Lung (tissue), 12 donors: ENCODE results near the gene GALNS. TPM values are rescaled to one million over a fixed set of nuclear protein-coding genes. Genes with fewer than 3 reads are reported as not detected.

Source experiments
- ATAC-seq: fragments of 200-7000 bp; cut with Tn5 transposase; one replicate; pipeline ENCODE4 v1.9.1; 2020; ENCODE audit warnings: moderate number of reproducible peaks; ENCODE audit not compliant: insufficient read depth, low FRiP score
- DNase-seq, 3 donors: peaks; one replicate each; pipeline ENCODE4 v3.0.0-alpha.2; 2013 to 2017
- H3K27ac ChIP-seq, 2 donors: one replicate each; pipeline ENCODE4 v1.5.1; 2013; ENCODE audit warnings: mild to moderate bottlenecking in 2 of 2, moderate library complexity in 2 of 2, control low read depth in 1 of 2, inconsistent platforms in 1 of 2, low read depth in 1 of 2, low read length in 1 of 2
- H3K27me3 ChIP-seq, 3 donors: one replicate each; pipeline ENCODE4 v1.5.1; 2013; ENCODE audit warnings: low read length in 2 of 3; ENCODE audit not compliant: control insufficient read depth in 3 of 3, insufficient read depth in 3 of 3
- H3K36me3 ChIP-seq, 4 donors: one replicate each; pipeline ENCODE4 v1.5.1; 2013; ENCODE audit warnings: low read length in 4 of 4, mild to moderate bottlenecking in 1 of 4, moderate library complexity in 1 of 4; ENCODE audit not compliant: control insufficient read depth in 4 of 4, insufficient read depth in 4 of 4
- H3K4me1 ChIP-seq, 5 donors: one replicate each; pipeline ENCODE4 v1.5.1; 2013; ENCODE audit warnings: low read length in 5 of 5, mild to moderate bottlenecking in 2 of 5, moderate library complexity in 1 of 5; ENCODE audit not compliant: control insufficient read depth in 5 of 5, insufficient read depth in 5 of 5
- H3K4me3 ChIP-seq: one replicate; pipeline ENCODE4 v1.5.1; 2013; ENCODE audit warnings: mild to moderate bottlenecking, control low read depth, moderate library complexity
- H3K9ac ChIP-seq, 2 donors: one replicate each; pipeline ENCODE4 v1.5.1; 2013; ENCODE audit warnings: low read length in 2 of 2, control low read depth in 1 of 2; ENCODE audit not compliant: insufficient read depth in 1 of 2
- H3K9me3 ChIP-seq, 4 donors: one replicate each; pipeline ENCODE4 v1.5.1; 2013; ENCODE audit warnings: low read length in 3 of 4, mild to moderate bottlenecking in 1 of 4, moderate library complexity in 1 of 4; ENCODE audit not compliant: control insufficient read depth in 4 of 4, insufficient read depth in 3 of 4
- CTCF ChIP-seq: IDR thresholded peaks from 2 replicates; pipeline ENCODE4 v1.5.1; 2012; ENCODE audit warnings: mild to moderate bottlenecking; ENCODE audit errors: control extremely low read depth, extremely low read depth
- WGBS, 2 donors: extraction: QIAGEN DNeasy Blood & Tissue Kit; methylation state at CpG; one replicate each; pipeline ENCODE4 v1.1.7; 2013; 5-methylcytosine and 5-hydroxymethylcytosine counted together
- polyA plus RNA-seq, 2 donors: library from polyadenylated mRNA; stranded (reverse); fragments of 200-250 nt; gene quantifications; one replicate each; pipeline ENCODE4 v1.2.1, GENCODE V29; 2013
- total RNA-seq, 2 donors: library from RNA; depleted of rRNA in 1 of 2; stranded (reverse); fragments of >200 nt in 1 of 2; gene quantifications; one replicate each; pipeline ENCODE4 v1.2.1, GENCODE V29; 2014 to 2021
- donor health status: control.
- donor health status: control.
- donor health status: Bipolar disorder and iron deficiency.
- donor health status: healthy.
- donor health status: DM: yes; HTN: yes; CAD: no.

GALNS gene
- total and polyA plus RNA-seq, 4 donors, result 21.4 to 61.9 (median 30.3) TPM

GRCh38 chr16:88842806-88843205 lies 13.9 kb downstream of the GALNS start:
- Histone ChIP-seq H3K4me3 (no peak overlapping the region), H3K9me3 (no peaks in the 10 kb centered on the region), H3K9ac (no peak overlapping the region), H3K27ac (no peak overlapping the region), H3K4me1 (no peaks in the 10 kb centered on the region), H3K27me3 (no peaks in the 10 kb centered on the region), H3K36me3 (peaks cover 0 to 46% (median 8%) of the 10 kb centered on the region in 4 donors)
- ATAC-seq (no peak), DNase-seq (no peak)
- no peak for TF ChIP-seq CTCF
- 96 to 97% methylated on average over 25 of the region's 25 CpGs for WGBS, 2 donors

- ATAC-seq (no peak), DNase-seq (no peak)
- Histone ChIP-seq H3K27me3 (no peaks in the 10 kb centered on the region), H3K4me1 (no peaks in the 10 kb centered on the region), H3K9me3 (no peaks in the 10 kb centered on the region), H3K9ac (no peak overlapping the region), H3K36me3 (peaks cover 0 to 42% (median 8%) of the 10 kb centered on the region in 4 donors), H3K27ac (no peak overlapping the region), H3K4me3 (no peak overlapping the region)
- TF ChIP-seq CTCF, result no peak
- WGBS, 2 donors, result 83 to 91% methylated on average over 15 of the region's 15 CpGs
Observed at GRCh38 chr16:88842308-88842756, 14.4 kb downstream of the GALNS start.

- Histone ChIP-seq H3K36me3 (peaks cover 0 to 44% (median 8%) of the 10 kb centered on the region in 4 donors), H3K27me3 (no peaks in the 10 kb centered on the region), H3K4me1 (no peaks in the 10 kb centered on the region), H3K27ac (no peak overlapping the region), H3K4me3 (no peak overlapping the region), H3K9ac (no peak overlapping the region), H3K9me3 (no peaks in the 10 kb centered on the region)
- DNase-seq (no peak), ATAC-seq (no peak)
- WGBS, 2 donors, result 92 to 94% methylated on average over 39 to 40 of the region's 40 CpGs
- TF ChIP-seq CTCF, result no peak
Observed at GRCh38 chr16:88841521-88842307, 15.0 kb downstream of the GALNS start.
